ENCODE measurements around the gene TBC1D7.

The TBC1D7 gene

GRCh38 chr6:13318821-13319220 is 9.5 kb downstream of the TBC1D7 start:
- no peak for DNase-seq

GRCh38 chr6:13315896-13316295 is 12.4 kb downstream of the TBC1D7 start:
- DNase-seq, result no peak

- no peak for DNase-seq
Observed at GRCh38 chr6:13314806-13315205, 13.5 kb downstream of the TBC1D7 start.

- DNase-seq, result no peak
Observed at GRCh38 chr6:13311155-13311554, 17.2 kb downstream of the TBC1D7 start.

GRCh38 chr6:13308332-13308731 is 20.0 kb downstream of the TBC1D7 start:
- no peak for DNase-seq

GRCh38 chr6:13307508-13307995 is 20.8 kb downstream of the TBC1D7 start:
- no peak for DNase-seq

- DNase-seq, result no peak
Observed at GRCh38 chr6:13305791-13306190, 22.5 kb downstream of the TBC1D7 start.

- no peak for DNase-seq
Observed at GRCh38 chr6:13305288-13305687, 23.0 kb downstream of the TBC1D7 start.

- DNase-seq, result no peak
Observed at GRCh38 chr6:13304580-13305260, 23.6 kb downstream of the TBC1D7 start.

GRCh38 chr6:13304101-13304500 is 24.2 kb downstream of the TBC1D7 start:
- no peak for DNase-seq

- no peak for DNase-seq
Observed at GRCh38 chr6:13303668-13304017, 24.7 kb downstream of the TBC1D7 start.

- DNase-seq, result no peak
Observed at GRCh38 chr6:13302751-13303667, 25.3 kb downstream of the TBC1D7 start.

GRCh38 chr6:13302291-13302690 is 26.0 kb downstream of the TBC1D7 start:
- DNase-seq, result no peak

- DNase-seq, result no peak
Observed at GRCh38 chr6:13300643-13301590, 27.4 kb downstream of the TBC1D7 start.

- DNase-seq, result no peak
Observed at GRCh38 chr6:13299918-13300317, 28.4 kb downstream of the TBC1D7 start.

- DNase-seq, result no peak
Observed at GRCh38 chr6:13299403-13299821, 28.9 kb downstream of the TBC1D7 start.

GRCh38 chr6:13298446-13298845 is 29.9 kb downstream of the TBC1D7 start:
- DNase-seq, result no peak

- no peak for DNase-seq
Observed at GRCh38 chr6:13297391-13297790, 30.9 kb downstream of the TBC1D7 start.

- no peak for DNase-seq
Observed at GRCh38 chr6:13296536-13296997, 31.8 kb downstream of the TBC1D7 start.

GRCh38 chr6:13295576-13295975 is 32.8 kb downstream of the TBC1D7 start:
- no peak for DNase-seq

- no peak for DNase-seq
Observed at GRCh38 chr6:13294499-13295069, 33.8 kb downstream of the TBC1D7 start.

- DNase-seq, result no peak
Observed at GRCh38 chr6:13292774-13293173, 35.6 kb downstream of the TBC1D7 start.
